H9 (cell line): ENCODE data around the gene INSYN1. TPM values are rescaled to one million over a fixed set of nuclear protein-coding genes. Genes with fewer than 3 reads are reported as not detected.

ENCODE experiments used
- DNase-seq: peaks from one replicate; pipeline ENCODE4 v3.0.0-alpha.2; 2017
- H2AFZ ChIP-seq: one replicate; pipeline ENCODE4 v1.6.1; 2013; ENCODE audit warnings: mild to moderate bottlenecking, low read length, control low read depth, moderate library complexity
- H2AK5ac ChIP-seq: 2 replicates; pipeline ENCODE4 v1.6.1; 2013; ENCODE audit warnings: low read length, control low read depth, mixed read lengths; ENCODE audit not compliant: insufficient read length
- H2BK120ac ChIP-seq: one replicate; pipeline ENCODE4 v1.6.1; 2013; ENCODE audit warnings: low read depth, mild to moderate bottlenecking, low read length, control low read depth, inconsistent platforms; ENCODE audit not compliant: poor library complexity, severe bottlenecking
- H2BK12ac ChIP-seq: 2 replicates; pipeline ENCODE4 v1.6.1; 2013; ENCODE audit warnings: low read length, control low read depth, mixed read lengths, low read depth; ENCODE audit not compliant: insufficient read length
- H2BK15ac ChIP-seq: 2 replicates; pipeline ENCODE4 v1.6.1; 2013; ENCODE audit warnings: low read depth, low read length, control low read depth
- H2BK20ac ChIP-seq: one replicate; pipeline ENCODE4 v1.6.1; 2013; ENCODE audit warnings: low read depth, mild to moderate bottlenecking, low read length, control low read depth, inconsistent platforms; ENCODE audit not compliant: poor library complexity, severe bottlenecking
- H2BK5ac ChIP-seq: 2 replicates; pipeline ENCODE4 v1.6.1; 2013; ENCODE audit warnings: low read length, control low read depth, mixed read lengths; ENCODE audit not compliant: insufficient read length
- H3K14ac ChIP-seq: 2 replicates; pipeline ENCODE4 v1.6.1; 2013; ENCODE audit warnings: low read length, control low read depth; ENCODE audit not compliant: insufficient read depth
- H3K18ac ChIP-seq: 2 replicates; pipeline ENCODE4 v1.6.1; 2013; ENCODE audit warnings: low read depth, mild to moderate bottlenecking, mixed read lengths, low read length, control low read depth; ENCODE audit not compliant: insufficient read length
- H3K23ac ChIP-seq: 2 replicates; pipeline ENCODE4 v1.6.1; 2013; ENCODE audit warnings: low read length, control low read depth, mixed read lengths, low read depth; ENCODE audit not compliant: insufficient read length
- H3K23me2 ChIP-seq: 2 replicates; pipeline ENCODE4 v1.6.1; 2013; ENCODE audit warnings: low read depth, mild to moderate bottlenecking, mixed read lengths, low read length, control low read depth; ENCODE audit not compliant: insufficient read length, poor library complexity, severe bottlenecking
- H3K27ac ChIP-seq: 2 replicates; pipeline ENCODE4 v1.5.1; 2013; ENCODE audit warnings: low read length, control low read depth, mixed read lengths, low read depth; ENCODE audit not compliant: insufficient read length
- H3K27me3 ChIP-seq: 2 replicates; pipeline ENCODE4 v1.6.1; 2013; ENCODE audit warnings: low read length, control low read depth, inconsistent platforms; ENCODE audit not compliant: insufficient read depth
- H3K4ac ChIP-seq: 2 replicates; pipeline ENCODE4 v1.6.1; 2013; ENCODE audit warnings: low read depth, mild to moderate bottlenecking, control low read depth, inconsistent platforms, low read length, moderate library complexity
- H3K4me1 ChIP-seq: 2 replicates; pipeline ENCODE4 v1.6.1; 2013; ENCODE audit warnings: low read length, control low read depth, inconsistent platforms; ENCODE audit not compliant: insufficient read depth
- H3K4me2 ChIP-seq: 2 replicates; pipeline ENCODE4 v1.6.1; 2013; ENCODE audit warnings: low read length, control low read depth, mixed read lengths; ENCODE audit not compliant: insufficient read length, insufficient read depth
- H3K56ac ChIP-seq: 2 replicates; pipeline ENCODE4 v1.6.1; 2013; ENCODE audit warnings: low read depth, mild to moderate bottlenecking, mixed read lengths, low read length, control low read depth; ENCODE audit not compliant: insufficient read length
- H3K79me1 ChIP-seq: 2 replicates; pipeline ENCODE4 v1.6.1; 2013; ENCODE audit warnings: low read depth, mild to moderate bottlenecking, moderate library complexity, low read length, control low read depth, inconsistent platforms; ENCODE audit not compliant: insufficient read depth, poor library complexity, severe bottlenecking
- H3K79me2 ChIP-seq: 2 replicates; pipeline ENCODE4 v1.6.1; 2013; ENCODE audit warnings: low read length, control low read depth, inconsistent platforms; ENCODE audit not compliant: insufficient read depth
- H3K9ac ChIP-seq: 2 replicates; pipeline ENCODE4 v1.6.1; 2013; ENCODE audit warnings: low read length, control low read depth, mixed read lengths; ENCODE audit not compliant: insufficient read length; ENCODE audit errors: extremely low read depth
- H3K9me3 ChIP-seq: one replicate; pipeline ENCODE4 v1.6.1; 2013; ENCODE audit warnings: low read depth, low read length, inconsistent platforms; ENCODE audit not compliant: control insufficient read depth
- H3T11ph ChIP-seq: one replicate; pipeline ENCODE4 v1.6.1; 2013; ENCODE audit warnings: mild to moderate bottlenecking, low read length, control low read depth, inconsistent platforms
- H4K20me1 ChIP-seq: one replicate; pipeline ENCODE4 v1.6.1; 2013; ENCODE audit not compliant: control insufficient read depth, insufficient read length, insufficient read depth
- H4K5ac ChIP-seq: 2 replicates; pipeline ENCODE4 v1.6.1; 2013; ENCODE audit warnings: low read depth, mild to moderate bottlenecking, mixed read lengths, low read length, control low read depth; ENCODE audit not compliant: insufficient read length
- H4K8ac ChIP-seq: replicated peaks from 2 replicates; pipeline ENCODE4 v1.6.1; 2013; ENCODE audit warnings: low read length, control low read depth, mixed read lengths, low read depth; ENCODE audit not compliant: insufficient read length
- H4K91ac ChIP-seq: 2 replicates; pipeline ENCODE4 v1.6.1; 2013; ENCODE audit warnings: low read depth, mild to moderate bottlenecking, moderate library complexity, mixed read lengths, low read length, control low read depth; ENCODE audit not compliant: insufficient read length
- H3K27ac Mint-ChIP-seq, 3 experiments: 2 replicates in 2 of 3; 3 replicates in 1 of 3; pipeline ENCODE4 v1.8.0; 2020 to 2021; ENCODE audit warnings: mixed read lengths in 3 of 3, mild to moderate bottlenecking in 1 of 3, moderate library complexity in 1 of 3
- H3K27me3 Mint-ChIP-seq: 2 replicates; pipeline ENCODE4 v1.8.0; 2021; ENCODE audit warnings: low read depth, mild to moderate bottlenecking, moderate library complexity, mixed read lengths
- H3K36me3 Mint-ChIP-seq, 3 experiments: 2 replicates in 2 of 3; 3 replicates in 1 of 3; pipeline ENCODE4 v1.8.0; 2020 to 2021; ENCODE audit warnings: low read depth in 3 of 3, mixed read lengths in 3 of 3; ENCODE audit not compliant: insufficient read depth in 1 of 3
- H3K4me1 Mint-ChIP-seq, 2 experiments: 2 replicates each; pipeline ENCODE4 v1.8.0; 2020; ENCODE audit warnings: mixed read lengths in 2 of 2
- H3K4me3 Mint-ChIP-seq, 2 experiments: 2 replicates in 1 of 2; 3 replicates in 1 of 2; pipeline ENCODE4 v1.8.0; 2020 to 2021; ENCODE audit warnings: mild to moderate bottlenecking in 2 of 2, mixed read lengths in 2 of 2, moderate library complexity in 1 of 2
- H3K9me3 Mint-ChIP-seq, 2 experiments: 2 replicates in 1 of 2; 3 replicates in 1 of 2; pipeline ENCODE4 v1.8.0; 2020; ENCODE audit warnings: mild to moderate bottlenecking in 2 of 2, mixed read lengths in 2 of 2, moderate library complexity in 1 of 2
- WGBS: extraction: QIAGEN DNeasy Blood & Tissue Kit; methylation state at CpG from one replicate; pipeline ENCODE4 v1.1.7; 2013; ENCODE audit warnings: missing lambda C conversion rate, low lambda C conversion rate, mixed read lengths; ENCODE audit not compliant: insufficient read length; ENCODE audit errors: extremely low coverage; 5-methylcytosine and 5-hydroxymethylcytosine counted together
- total RNA-seq: library from RNA; stranded (reverse); gene quantifications from 2 replicates; pipeline ENCODE4 v1.2.1, GENCODE V29; 2021
- TF ChIP-seq, protein P1 (sequence below): fragments of 200-600 bp; sonication (generic); conservative IDR thresholded peaks from 3 replicates; pipeline ENCODE4 v1.8.0; 2021; ENCODE audit warnings: antibody characterized with exemption, mild to moderate bottlenecking

Gene INSYN1
- total RNA-seq, 1 experiment from 2014 or later = 1.9 TPM

DNA sequence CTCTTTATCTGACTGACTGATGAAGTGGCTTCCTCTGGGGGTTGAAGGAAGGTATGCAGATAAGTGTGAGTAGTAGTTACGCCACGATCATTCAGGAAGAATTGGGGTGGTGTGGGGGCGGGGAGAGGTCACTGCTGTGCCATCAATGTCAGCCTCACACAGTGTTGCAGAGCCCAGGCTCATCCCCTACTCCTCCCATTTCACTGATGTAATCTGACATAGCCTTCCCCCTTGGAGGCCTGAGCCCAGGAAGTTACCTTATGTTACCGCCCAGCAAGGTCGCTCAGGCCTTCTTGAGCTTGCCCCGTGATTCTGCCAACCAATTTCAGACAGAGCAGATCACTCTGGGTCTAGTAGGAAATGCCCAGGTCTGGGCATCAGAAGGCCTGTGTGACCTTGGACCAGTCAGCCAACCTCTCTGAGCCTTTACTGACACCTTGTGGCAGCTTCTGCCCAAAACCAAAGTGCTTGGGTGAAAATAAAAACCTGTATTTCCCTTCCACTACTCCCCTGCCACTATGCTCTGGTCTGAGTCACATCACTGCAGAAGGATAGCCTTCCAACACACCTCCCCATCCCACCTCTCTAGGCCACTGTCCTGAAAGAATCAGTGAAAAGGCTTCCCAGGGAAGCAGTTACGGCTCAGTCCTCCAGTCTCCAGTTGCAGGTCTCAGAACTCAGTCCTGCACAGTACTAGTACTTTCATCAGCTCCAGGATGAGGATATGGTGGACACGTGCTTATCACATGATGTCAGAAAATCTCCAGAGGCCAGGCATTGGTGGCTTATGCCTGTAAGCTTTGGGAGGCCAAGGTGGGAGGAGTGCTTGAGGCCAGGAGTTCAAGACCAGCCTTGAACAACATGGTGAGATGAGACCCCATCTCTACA, 28.1 kb upstream of the INSYN1 start:
- WGBS = no CpG with 5 or more reads among the region's 8 CpGs
- Histone ChIP-seq H3K23me2 (no peaks in the 10 kb centered on the region), H2BK120ac (no peak overlapping the region), H2BK5ac (no peak overlapping the region), H2BK15ac (no peak overlapping the region), H2BK20ac (no peak overlapping the region), H3K4me2 (no peak overlapping the region), H3K14ac (no peak overlapping the region), H3K4ac (no peak overlapping the region), H4K8ac (no peak overlapping the region), H3K23ac (no peak overlapping the region), H4K91ac (no peak overlapping the region), H2BK12ac (no peak overlapping the region), H3K9me3 (no peaks in the 10 kb centered on the region), H3K9ac (no peak overlapping the region), H3K4me1 (peaks cover 3% of the 10 kb centered on the region; the same call in 1 of the 2 replicates), H3K79me2 (no peaks in the 10 kb centered on the region), H2AK5ac (no peak overlapping the region), H4K20me1 (no peaks in the 10 kb centered on the region), H3K79me1 (no peaks in the 10 kb centered on the region), H3T11ph (no peak overlapping the region), H4K5ac (no peak overlapping the region), H3K18ac (no peak overlapping the region), H3K27ac (no peak overlapping the region), H3K27me3 (no peaks in the 10 kb centered on the region), H2AFZ (no peak overlapping the region), H3K56ac (no peak overlapping the region)
- no peak overlapping the region for H3K4me3 Mint-ChIP-seq
- H3K4me1 Mint-ChIP-seq = peaks cover 30 to 42% of the 10 kb centered on the region in 2 experiments
- H3K36me3 Mint-ChIP-seq = no peaks in the 10 kb centered on the region
- H3K27me3 Mint-ChIP-seq = no peaks in the 10 kb centered on the region; the same call in 1 of the 2 replicates
- peak; percentile 56 for DNase-seq
- no peak overlapping the region for H3K27ac Mint-ChIP-seq
- TF ChIP-seq, protein P1, sequence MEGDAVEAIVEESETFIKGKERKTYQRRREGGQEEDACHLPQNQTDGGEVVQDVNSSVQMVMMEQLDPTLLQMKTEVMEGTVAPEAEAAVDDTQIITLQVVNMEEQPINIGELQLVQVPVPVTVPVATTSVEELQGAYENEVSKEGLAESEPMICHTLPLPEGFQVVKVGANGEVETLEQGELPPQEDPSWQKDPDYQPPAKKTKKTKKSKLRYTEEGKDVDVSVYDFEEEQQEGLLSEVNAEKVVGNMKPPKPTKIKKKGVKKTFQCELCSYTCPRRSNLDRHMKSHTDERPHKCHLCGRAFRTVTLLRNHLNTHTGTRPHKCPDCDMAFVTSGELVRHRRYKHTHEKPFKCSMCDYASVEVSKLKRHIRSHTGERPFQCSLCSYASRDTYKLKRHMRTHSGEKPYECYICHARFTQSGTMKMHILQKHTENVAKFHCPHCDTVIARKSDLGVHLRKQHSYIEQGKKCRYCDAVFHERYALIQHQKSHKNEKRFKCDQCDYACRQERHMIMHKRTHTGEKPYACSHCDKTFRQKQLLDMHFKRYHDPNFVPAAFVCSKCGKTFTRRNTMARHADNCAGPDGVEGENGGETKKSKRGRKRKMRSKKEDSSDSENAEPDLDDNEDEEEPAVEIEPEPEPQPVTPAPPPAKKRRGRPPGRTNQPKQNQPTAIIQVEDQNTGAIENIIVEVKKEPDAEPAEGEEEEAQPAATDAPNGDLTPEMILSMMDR = peak; percentile 68
- H3K9me3 Mint-ChIP-seq = no peaks in the 10 kb centered on the region
